ENCODE data around the gene SGCD. TPM values are rescaled to one million over a fixed set of nuclear protein-coding genes. Genes with fewer than 3 reads are reported as not detected.

SGCD gene
- total RNA-seq, 1 donor: 11.7 TPM

DNA sequence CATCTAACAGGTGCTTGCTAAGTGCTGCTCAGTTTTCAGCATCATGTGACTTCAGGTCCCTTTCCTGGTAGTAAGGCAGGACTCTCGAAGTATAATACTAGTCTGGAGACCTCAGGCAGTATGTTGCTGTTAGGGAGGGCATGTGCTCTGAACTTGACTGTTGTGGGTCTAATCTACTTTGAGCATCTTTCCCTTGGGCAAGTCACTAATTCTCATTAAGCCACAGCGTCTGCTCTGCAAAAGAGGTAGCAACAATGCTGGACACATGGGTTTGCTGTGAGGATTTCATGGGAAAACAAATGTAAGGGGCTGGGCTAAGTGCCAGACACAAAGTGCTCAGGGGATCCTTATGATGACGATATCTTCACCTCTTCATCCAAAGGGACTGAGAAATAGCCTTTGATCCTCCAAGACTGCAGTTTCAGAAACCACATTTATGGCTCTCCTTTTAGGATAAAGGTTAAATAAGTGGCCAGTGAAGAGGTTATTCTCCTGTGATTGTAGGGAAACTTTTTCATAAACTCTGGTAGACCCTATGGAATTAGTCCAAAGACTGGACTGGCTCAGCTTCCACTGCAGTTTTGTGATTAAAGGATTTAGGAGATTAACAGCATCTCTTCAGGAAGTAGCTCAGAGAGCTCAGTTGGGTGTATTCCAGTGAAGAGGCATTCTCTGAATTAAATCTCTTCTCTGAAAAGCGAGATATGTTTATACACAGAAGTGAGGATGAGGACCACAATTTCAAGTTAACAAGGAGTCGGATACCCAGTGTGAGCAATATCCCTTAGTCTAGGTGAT lies 216.6 kb downstream of the SGCD start:
- TF ChIP-seq, protein P1, sequence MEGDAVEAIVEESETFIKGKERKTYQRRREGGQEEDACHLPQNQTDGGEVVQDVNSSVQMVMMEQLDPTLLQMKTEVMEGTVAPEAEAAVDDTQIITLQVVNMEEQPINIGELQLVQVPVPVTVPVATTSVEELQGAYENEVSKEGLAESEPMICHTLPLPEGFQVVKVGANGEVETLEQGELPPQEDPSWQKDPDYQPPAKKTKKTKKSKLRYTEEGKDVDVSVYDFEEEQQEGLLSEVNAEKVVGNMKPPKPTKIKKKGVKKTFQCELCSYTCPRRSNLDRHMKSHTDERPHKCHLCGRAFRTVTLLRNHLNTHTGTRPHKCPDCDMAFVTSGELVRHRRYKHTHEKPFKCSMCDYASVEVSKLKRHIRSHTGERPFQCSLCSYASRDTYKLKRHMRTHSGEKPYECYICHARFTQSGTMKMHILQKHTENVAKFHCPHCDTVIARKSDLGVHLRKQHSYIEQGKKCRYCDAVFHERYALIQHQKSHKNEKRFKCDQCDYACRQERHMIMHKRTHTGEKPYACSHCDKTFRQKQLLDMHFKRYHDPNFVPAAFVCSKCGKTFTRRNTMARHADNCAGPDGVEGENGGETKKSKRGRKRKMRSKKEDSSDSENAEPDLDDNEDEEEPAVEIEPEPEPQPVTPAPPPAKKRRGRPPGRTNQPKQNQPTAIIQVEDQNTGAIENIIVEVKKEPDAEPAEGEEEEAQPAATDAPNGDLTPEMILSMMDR (IDR thresholded peaks at IDR 0.05; ENCODE audit: insufficient read depth, low read length): no peak
- H3K4me3 ChIP-seq (ENCODE audit: low read depth, low read length): no peak overlapping the region
- DNase-seq (ENCODE audit: low read depth): no peak

DNA sequence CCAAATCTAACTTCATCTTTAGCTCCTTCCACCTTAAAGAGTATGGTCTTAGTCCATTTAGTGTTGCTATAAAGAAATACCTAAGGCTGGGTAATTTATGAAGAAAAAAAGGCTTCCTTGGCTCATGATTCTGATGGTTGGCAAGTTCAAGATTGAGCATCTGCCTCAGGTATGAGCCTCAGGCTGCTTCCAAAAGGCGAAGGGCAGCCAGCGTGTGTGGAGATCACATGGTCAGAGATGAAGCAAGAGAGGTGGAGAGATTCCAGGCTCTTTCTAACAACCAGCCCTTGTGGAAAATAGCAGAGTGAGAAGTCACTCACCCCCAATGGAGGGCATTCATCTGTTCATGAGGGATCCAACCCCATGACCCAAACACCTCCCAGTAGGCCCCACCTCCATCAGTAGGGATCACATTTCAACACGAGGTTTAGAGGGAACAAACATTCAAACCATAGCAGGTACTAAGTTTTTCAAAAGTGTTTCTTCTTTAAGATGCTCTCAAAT lies 225.9 kb downstream of the SGCD start:
- DNase-seq (ENCODE audit: low read depth): no peak
- no peak overlapping the region for H3K4me3 ChIP-seq (ENCODE audit: low read depth, low read length)
- TF ChIP-seq, protein P1 (IDR thresholded peaks at IDR 0.05; ENCODE audit: insufficient read depth, low read length): no peak

DNA sequence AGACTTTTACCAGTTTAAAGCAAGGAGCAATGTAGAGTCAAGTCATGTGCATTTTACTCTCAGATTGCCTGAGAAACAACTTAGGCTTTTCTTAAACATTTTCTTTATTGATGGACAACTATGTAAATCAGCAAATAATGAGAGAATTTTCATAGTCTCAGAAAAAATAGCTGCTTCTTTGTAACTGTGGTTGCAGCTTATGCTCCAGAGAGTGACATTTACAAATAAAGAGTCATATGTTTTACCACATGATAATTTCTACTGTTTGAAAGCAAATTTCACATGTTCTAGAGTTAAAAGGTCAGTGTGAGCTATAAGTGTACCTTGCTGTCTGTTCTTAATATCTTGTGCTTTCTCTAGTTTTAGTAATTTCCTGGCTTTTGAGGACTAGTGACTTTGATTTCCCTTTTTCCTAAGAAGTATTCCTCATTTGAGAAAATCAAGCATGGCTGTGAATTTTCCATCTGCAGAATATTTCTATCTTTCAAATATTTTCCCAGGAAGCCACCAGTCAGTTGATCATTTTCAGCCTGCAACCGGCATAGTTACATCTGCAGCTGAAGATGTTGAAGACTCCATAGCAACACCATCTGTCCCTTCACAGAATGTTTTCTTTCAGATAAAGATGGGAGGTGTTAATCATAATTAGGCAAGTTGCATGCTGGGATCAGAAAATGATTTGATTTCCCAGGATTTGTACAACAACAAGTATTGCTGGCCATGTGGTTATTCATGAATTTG lies 229.9 kb downstream of the SGCD start:
- TF ChIP-seq, protein P1 (IDR thresholded peaks at IDR 0.05; ENCODE audit: insufficient read depth, low read length): no peak
- no peak overlapping the region for H3K4me3 ChIP-seq (ENCODE audit: low read depth, low read length)

DNA sequence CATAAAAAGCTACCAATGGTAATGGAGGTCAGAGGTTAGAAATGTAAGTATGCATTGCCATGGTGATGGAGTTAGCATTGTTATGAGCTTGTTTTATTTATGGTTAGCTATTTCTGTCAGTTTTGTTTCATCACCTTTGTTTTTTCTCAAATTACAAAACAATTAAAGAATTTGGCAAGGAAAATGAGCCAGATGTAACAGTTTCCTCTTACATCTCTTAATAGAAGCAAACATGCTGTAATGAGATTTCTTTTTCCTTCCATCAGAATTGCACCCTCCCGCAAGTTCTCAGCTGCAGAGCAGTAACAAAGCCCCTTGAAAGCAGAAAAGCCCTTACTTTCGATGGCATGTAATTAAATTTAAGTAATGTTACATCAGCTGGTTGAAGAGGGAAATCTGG lies 233.0 kb downstream of the SGCD start:
- TF ChIP-seq, protein P1 (IDR thresholded peaks at IDR 0.05; ENCODE audit: insufficient read depth, low read length): no peak
- no peak for DNase-seq (ENCODE audit: low read depth)
- no peak overlapping the region for H3K4me3 ChIP-seq (ENCODE audit: low read depth, low read length)

More for the DNA sequence above, 229.9 kb downstream of the SGCD start:
- DNase-seq (ENCODE audit: low read depth): no peak

DNA sequence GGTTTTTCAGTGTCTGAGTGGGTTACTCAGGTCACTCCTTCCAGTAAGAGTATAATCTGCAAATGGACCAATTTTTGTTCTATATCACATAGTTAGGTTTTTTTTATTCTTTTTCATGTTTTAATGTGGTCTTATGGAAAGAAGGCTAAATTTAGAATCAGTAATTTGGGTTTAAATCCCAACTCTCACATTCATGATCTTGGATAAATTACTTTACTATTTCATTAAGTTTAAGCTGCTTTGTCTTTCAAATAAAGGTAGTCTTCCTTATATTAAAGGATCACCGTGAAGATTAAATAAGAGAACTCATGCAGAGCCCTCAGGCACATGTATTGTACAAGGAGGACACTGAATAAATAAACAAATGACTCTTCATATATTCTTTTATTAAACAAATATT lies 234.7 kb downstream of the SGCD start:
- DNase-seq (ENCODE audit: low read depth): no peak
- TF ChIP-seq, protein P1 (IDR thresholded peaks at IDR 0.05; ENCODE audit: insufficient read depth, low read length): no peak

DNA sequence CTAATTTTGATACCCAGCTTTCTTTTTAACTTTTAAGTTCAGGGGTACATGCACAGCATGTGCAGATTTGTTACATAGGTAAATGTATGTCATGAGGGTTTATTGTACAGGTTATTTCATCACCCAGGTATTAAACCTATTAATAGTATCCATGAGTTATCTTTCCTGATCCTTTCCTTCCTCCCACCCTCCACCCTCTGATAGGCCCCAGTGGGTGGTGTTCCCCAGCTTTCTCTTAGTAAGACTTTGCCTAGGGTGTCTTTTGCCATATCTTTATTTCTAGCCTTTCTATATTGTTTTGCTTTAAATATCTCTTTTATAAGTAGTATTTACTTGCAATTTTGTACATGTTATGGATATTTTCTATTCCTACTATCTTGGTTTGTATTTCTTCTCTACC lies 243.7 kb downstream of the SGCD start:
- no peak for DNase-seq (ENCODE audit: low read depth)
- TF ChIP-seq, protein P1 (IDR thresholded peaks at IDR 0.05; ENCODE audit: insufficient read depth, low read length): no peak
- H3K4me3 ChIP-seq (ENCODE audit: low read depth, low read length): no peak overlapping the region

More for the DNA sequence above, 234.7 kb downstream of the SGCD start:
- no peak overlapping the region for H3K4me3 ChIP-seq (ENCODE audit: low read depth, low read length)
